KMS-11 (cell line): ENCODE data around the gene B3GNT7.
"Not testable (repeated sequence)": the region's sequence is repeated elsewhere in the genome, so short reads cannot be mapped to it uniquely, and the experiment has no call there.

Experiments used
- H2AFZ ChIP-seq: fragments of 200-600 bp; sonication (generic); 2 replicates; pipeline ENCODE4 v1.6.1; 2016; ENCODE audit warnings: antibody characterized with exemption, mixed run types, low read depth
- H3K27ac ChIP-seq: fragments of 200-600 bp; sonication (generic); 2 replicates; pipeline ENCODE4 v1.6.1; 2016; ENCODE audit warnings: mild to moderate bottlenecking, mixed run types
- H3K27me3 ChIP-seq: fragments of 200-600 bp; sonication (generic); 2 replicates; pipeline ENCODE4 v1.6.1; 2017; ENCODE audit warnings: mild to moderate bottlenecking, low read depth, mixed run types, moderate library complexity; ENCODE audit not compliant: insufficient read depth
- H3K36me3 ChIP-seq: fragments of 200-600 bp; sonication (generic); 2 replicates; pipeline ENCODE4 v1.6.1; 2017; ENCODE audit warnings: mild to moderate bottlenecking, mixed run types; ENCODE audit not compliant: insufficient read depth
- H3K4me1 ChIP-seq: fragments of 200-600 bp; sonication (generic); 2 replicates; pipeline ENCODE4 v1.6.1; 2016; ENCODE audit warnings: mild to moderate bottlenecking, low read depth, mixed run types; ENCODE audit not compliant: poor library complexity, severe bottlenecking
- H3K4me2 ChIP-seq: fragments of 200-600 bp; sonication (generic); 2 replicates; pipeline ENCODE4 v1.7.0; 2016; ENCODE audit warnings: mild to moderate bottlenecking, mixed run types
- H3K4me3 ChIP-seq: fragments of 200-600 bp; sonication (generic); IDR thresholded peaks from 2 replicates; pipeline ENCODE4 v1.6.1; 2017; ENCODE audit warnings: low read depth, low read length, mixed read lengths; ENCODE audit not compliant: insufficient read depth
- H3K79me2 ChIP-seq: fragments of 200-600 bp; sonication (generic); 2 replicates; pipeline ENCODE4 v1.6.1; 2016; ENCODE audit warnings: low read depth, mixed run types; ENCODE audit not compliant: insufficient read depth
- H3K9ac ChIP-seq: fragments of 200-600 bp; sonication (generic); 2 replicates; pipeline ENCODE4 v1.6.1; 2016; ENCODE audit warnings: mild to moderate bottlenecking, mixed run types
- H4K20me1 ChIP-seq: fragments of 200-600 bp; sonication (generic); 2 replicates; pipeline ENCODE4 v1.6.1; 2016; ENCODE audit warnings: mild to moderate bottlenecking, mixed run types; ENCODE audit not compliant: insufficient read depth
- CTCF ChIP-seq: fragments of 200-600 bp; sonication (generic); conservative IDR thresholded peaks from 2 replicates; pipeline ENCODE4 v1.6.1; 2017; ENCODE audit warnings: low read depth, mild to moderate bottlenecking, antibody characterized with exemption, low read length, moderate library complexity, mixed read lengths

B3GNT7 gene

DNA sequence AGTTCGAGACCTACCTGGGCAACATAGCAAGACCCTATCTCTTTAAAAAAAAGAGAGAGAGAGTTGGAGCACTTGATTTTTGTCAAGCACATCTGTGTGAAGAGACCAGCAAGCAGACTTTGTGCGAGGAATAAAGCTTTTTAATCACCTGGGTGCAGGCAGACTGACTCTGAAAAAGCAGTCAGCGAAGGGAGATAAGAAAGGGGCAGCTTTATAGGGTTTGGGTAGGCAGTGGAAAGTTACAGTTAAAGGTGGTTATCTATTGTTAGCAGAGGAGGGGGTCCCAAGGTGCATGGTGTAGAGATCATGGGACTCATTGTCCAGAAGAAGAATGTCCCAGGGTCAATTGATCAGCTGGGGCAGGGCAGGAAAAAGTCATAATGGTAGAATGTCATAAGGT is 34.4 kb downstream of the B3GNT7 start:
- no peak overlapping the region for H3K4me2 ChIP-seq
- H3K27ac ChIP-seq: no peak overlapping the region
- H3K4me1 ChIP-seq: no peaks in the 10 kb centered on the region
- TF ChIP-seq CTCF: no peak
- H3K36me3 ChIP-seq: no peaks in the 10 kb centered on the region
- H3K9ac ChIP-seq: no peak overlapping the region
- no peak overlapping the region for H3K4me3 ChIP-seq
- H3K79me2 ChIP-seq: no peaks in the 10 kb centered on the region
- no peak overlapping the region for H2AFZ ChIP-seq
- H3K27me3 ChIP-seq: no peaks in the 10 kb centered on the region
- H4K20me1 ChIP-seq: no peaks in the 10 kb centered on the region

DNA sequence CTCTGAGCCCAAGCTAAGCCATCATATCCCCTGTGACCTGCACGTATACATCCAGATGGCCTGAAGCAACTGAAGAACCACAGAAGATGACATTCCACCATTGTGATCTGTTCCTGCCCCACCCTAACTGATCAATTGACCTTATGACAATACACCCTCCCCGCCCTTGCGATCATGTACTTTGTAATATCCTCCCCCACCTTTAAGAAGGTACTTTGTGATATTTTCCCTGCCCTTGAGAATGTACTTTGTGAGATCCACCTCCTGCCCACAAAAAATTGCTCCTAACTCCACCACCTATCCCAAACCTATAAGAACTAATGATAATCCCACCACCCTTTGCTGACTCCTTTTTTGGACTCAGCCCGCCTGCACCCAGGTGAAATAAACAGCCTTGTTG is 34.9 kb downstream of the B3GNT7 start:
- not testable (repeated sequence) for H3K79me2 ChIP-seq, H3K9ac ChIP-seq, H3K4me2 ChIP-seq, H2AFZ ChIP-seq, H4K20me1 ChIP-seq, H3K4me1 ChIP-seq, H3K36me3 ChIP-seq, H3K27ac ChIP-seq, H3K4me3 ChIP-seq, H3K27me3 ChIP-seq

- no peak overlapping the region for H3K9ac ChIP-seq
- no peaks in the 10 kb centered on the region for H3K27me3 ChIP-seq
- H4K20me1 ChIP-seq: no peaks in the 10 kb centered on the region
- H3K4me3 ChIP-seq: no peak overlapping the region
- no peak overlapping the region for H3K27ac ChIP-seq
- H3K36me3 ChIP-seq: no peaks in the 10 kb centered on the region
- no peak overlapping the region for H3K4me2 ChIP-seq
- H2AFZ ChIP-seq: no peak overlapping the region
- H3K79me2 ChIP-seq: no peaks in the 10 kb centered on the region
- no peaks in the 10 kb centered on the region for H3K4me1 ChIP-seq
- no peak for TF ChIP-seq CTCF
Observed at GRCh38 chr2:231431606-231432005, 36.1 kb downstream of the B3GNT7 start.

DNA sequence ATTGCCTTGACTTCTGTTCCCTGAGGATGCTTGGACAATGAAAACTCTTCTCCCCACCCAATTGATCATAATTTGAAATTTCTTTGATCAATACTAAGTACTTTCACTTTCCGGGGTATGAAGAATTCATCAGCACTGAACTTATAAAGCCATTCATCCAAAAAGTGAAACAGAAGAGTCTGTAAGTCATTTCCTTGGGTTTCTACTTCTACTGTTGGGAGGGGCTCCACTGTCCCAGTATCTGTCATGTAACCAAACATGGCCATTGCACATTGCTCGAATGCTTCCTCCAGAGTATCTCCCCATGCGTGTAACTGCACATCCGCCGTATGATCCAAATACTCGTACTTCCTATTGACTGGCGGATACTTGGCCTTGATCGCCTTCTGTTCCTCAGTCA is 38.5 kb downstream of the B3GNT7 start:
- no peak overlapping the region for H3K9ac ChIP-seq
- no peaks in the 10 kb centered on the region for H3K36me3 ChIP-seq
- no peak overlapping the region for H2AFZ ChIP-seq
- H3K4me2 ChIP-seq: no peak overlapping the region
- TF ChIP-seq CTCF: no peak
- no peaks in the 10 kb centered on the region for H3K27me3 ChIP-seq
- no peaks in the 10 kb centered on the region for H4K20me1 ChIP-seq
- no peaks in the 10 kb centered on the region for H3K4me1 ChIP-seq
- H3K27ac ChIP-seq: no peak overlapping the region
- H3K79me2 ChIP-seq: no peaks in the 10 kb centered on the region
- H3K4me3 ChIP-seq: no peak overlapping the region

GRCh38 chr2:231436957-231437356 is 41.4 kb downstream of the B3GNT7 start:
- H3K79me2 ChIP-seq: no peaks in the 10 kb centered on the region
- TF ChIP-seq CTCF: no peak
- H3K27ac ChIP-seq: no peak overlapping the region
- no peak overlapping the region for H3K9ac ChIP-seq
- H4K20me1 ChIP-seq: no peaks in the 10 kb centered on the region
- H3K4me1 ChIP-seq: no peaks in the 10 kb centered on the region
- H3K4me2 ChIP-seq: no peak overlapping the region
- no peak overlapping the region for H3K4me3 ChIP-seq
- no peak overlapping the region for H2AFZ ChIP-seq
- H3K27me3 ChIP-seq: no peaks in the 10 kb centered on the region
- H3K36me3 ChIP-seq: no peaks in the 10 kb centered on the region
